ENCODE measurements around the gene SLC35F2. TPM values are rescaled to one million over a fixed set of nuclear protein-coding genes. Genes with fewer than 3 reads are reported as not detected.

Gene SLC35F2
- total RNA-seq, 6 experiments from 2014 or later, result 0.06 to 0.55 (median 0.28) TPM; not detected in 1

DNA sequence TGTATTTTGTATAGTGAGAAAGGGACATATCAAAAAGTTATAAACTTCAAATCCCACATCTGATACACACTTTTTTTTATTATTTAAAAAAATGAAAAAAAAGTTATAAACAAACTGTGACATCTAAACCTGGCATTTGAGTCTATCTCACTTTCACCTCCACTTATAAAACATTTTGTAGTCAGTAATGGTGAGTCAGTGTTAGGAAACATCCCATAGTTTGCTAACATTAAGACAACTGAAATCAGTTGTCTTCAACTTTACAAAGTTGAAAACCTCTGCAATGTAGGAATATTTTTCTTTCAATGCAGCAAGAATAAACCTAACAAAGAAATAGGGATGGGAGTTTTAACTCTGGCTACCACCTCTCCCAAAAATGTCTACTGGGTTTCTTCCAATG, 47.7 kb downstream of the SLC35F2 start:
- H3K27ac ChIP-seq, result no peak overlapping the region
- H3K27me3 ChIP-seq, result no peaks in the 10 kb centered on the region
- intact Hi-C loops (cut with DNase I), result no loop called here
- TF ChIP-seq CTCF (IDR thresholded peaks at IDR 0.05), result no peak
- no peak for TF ChIP-seq POLR2A (IDR thresholded peaks at IDR 0.05)
- no peak for DNase-seq
- H3K36me3 ChIP-seq, result no peaks in the 10 kb centered on the region
- no peaks in the 10 kb centered on the region for H3K9me3 ChIP-seq
- no peak for ATAC-seq
- H3K4me1 ChIP-seq, result no peaks in the 10 kb centered on the region
- no peak overlapping the region for H3K4me3 ChIP-seq

DNA sequence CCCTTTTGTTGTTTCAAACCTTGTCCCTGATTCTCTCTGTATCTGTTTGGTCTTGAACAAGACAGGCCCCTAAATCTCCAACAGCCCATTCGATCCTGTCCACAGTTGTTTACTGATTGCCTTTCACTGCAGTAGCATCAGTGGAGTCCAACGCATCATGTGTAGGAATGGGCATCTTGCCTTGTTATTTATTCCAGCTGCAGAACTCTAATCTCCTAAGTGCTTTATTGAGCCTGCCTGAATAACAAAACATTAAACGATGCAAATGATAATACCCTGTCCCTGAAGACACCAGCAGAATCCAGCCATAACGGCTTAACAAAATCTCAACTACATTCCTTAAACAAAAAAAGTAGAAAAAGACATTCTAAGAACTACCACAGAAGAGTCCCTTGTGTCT, 50.1 kb downstream of the SLC35F2 start:
- Histone ChIP-seq H3K9me3 (no peaks in the 10 kb centered on the region), H3K36me3 (no peaks in the 10 kb centered on the region), H3K27ac (no peak overlapping the region), H3K4me1 (no peaks in the 10 kb centered on the region), H3K4me3 (no peak overlapping the region), H3K27me3 (no peaks in the 10 kb centered on the region)
- ATAC-seq (no peak), DNase-seq (no peak)
- intact Hi-C loops (cut with DNase I), result no loop called here
- 63% methylated on average over 4 of the region's 4 CpGs for WGBS (ENCODE audit: insufficient coverage, low coverage, low lambda C conversion rate, missing lambda C conversion rate)
- TF ChIP-seq POLR2A (IDR thresholded peaks at IDR 0.05) (no peak), CTCF (IDR thresholded peaks at IDR 0.05) (no peak)

DNA sequence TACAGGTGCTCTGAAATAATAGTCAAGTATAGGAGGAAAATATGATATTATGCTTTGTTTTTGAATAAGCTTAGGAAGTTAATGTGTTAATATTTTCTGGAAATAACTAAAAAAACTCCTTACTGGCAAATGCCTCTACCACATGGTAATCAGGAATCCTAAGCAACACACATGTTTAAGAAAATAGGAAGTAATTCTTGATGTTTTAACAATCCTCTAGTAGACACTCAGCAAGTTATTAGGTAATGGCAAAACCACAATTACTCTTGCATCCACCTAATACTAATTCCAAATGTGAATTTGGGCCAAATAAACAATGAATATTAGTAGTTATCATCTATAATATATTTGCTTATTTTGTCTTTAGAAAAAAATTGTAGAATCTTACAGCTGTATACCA, 53.6 kb downstream of the SLC35F2 start:
- Histone ChIP-seq H3K36me3 (no peaks in the 10 kb centered on the region), H3K9me3 (no peaks in the 10 kb centered on the region), H3K27ac (no peak overlapping the region), H3K27me3 (no peaks in the 10 kb centered on the region), H3K4me1 (no peaks in the 10 kb centered on the region), H3K4me3 (no peak overlapping the region)
- intact Hi-C loops (cut with DNase I), result no loop called here
- no peak for TF ChIP-seq POLR2A (IDR thresholded peaks at IDR 0.05)
- TF ChIP-seq CTCF (IDR thresholded peaks at IDR 0.05), result no peak
- no peak for DNase-seq
- ATAC-seq, result no peak

DNA sequence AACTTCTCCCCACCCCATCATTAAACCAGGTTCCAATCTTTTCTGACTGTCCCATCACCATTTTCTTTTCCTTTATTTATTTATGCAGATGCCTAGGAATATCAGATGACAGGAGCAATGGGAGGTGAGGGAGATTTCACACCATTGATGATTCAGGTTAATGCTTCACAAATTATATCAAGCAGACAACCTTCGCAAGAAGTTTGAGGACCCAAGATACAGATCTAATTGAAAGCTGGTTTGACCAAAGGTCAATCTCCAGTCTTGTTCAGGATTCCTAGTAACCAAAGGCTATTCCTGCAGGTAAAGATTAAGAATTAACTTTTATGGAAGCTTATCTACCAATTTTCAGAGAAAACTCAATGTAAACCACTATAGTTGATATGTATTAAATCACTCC, 54.4 kb downstream of the SLC35F2 start:
- Histone ChIP-seq H3K36me3 (no peaks in the 10 kb centered on the region), H3K27ac (no peak overlapping the region), H3K9me3 (no peaks in the 10 kb centered on the region), H3K4me1 (no peaks in the 10 kb centered on the region), H3K27me3 (no peaks in the 10 kb centered on the region), H3K4me3 (no peak overlapping the region)
- no peak for TF ChIP-seq CTCF (IDR thresholded peaks at IDR 0.05)
- no peak for TF ChIP-seq POLR2A (IDR thresholded peaks at IDR 0.05)
- intact Hi-C loops (cut with DNase I), result no loop called here
- WGBS (ENCODE audit: insufficient coverage, low coverage, low lambda C conversion rate, missing lambda C conversion rate), result 79% methylated on average over 1 of the region's 1 CpG
- no peak for ATAC-seq
- no peak for DNase-seq

DNA sequence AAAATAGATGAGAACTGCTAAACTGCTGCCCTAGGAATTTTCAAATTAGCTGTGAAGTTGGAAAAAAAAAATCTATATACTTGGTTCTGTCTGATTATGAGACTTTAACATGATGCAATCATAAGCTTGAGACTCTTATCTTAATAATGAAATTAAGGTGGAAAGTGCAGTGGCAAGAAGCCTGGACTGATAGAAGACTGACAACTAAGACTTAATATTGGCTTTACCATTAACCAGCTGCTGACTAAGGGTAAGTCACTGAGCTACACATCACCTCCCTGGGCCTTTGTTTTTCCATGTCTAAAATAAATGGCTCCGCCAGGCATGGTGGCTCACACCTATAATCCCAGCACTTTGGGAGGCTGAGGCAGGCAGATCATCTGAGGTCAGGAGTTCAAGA, 56.9 kb downstream of the SLC35F2 start:
- DNase-seq (no peak), ATAC-seq (no peak)
- H3K36me3 ChIP-seq, result no peaks in the 10 kb centered on the region
- H3K9me3 ChIP-seq, result no peaks in the 10 kb centered on the region
- intact Hi-C loops (cut with DNase I), result no loop called here
- H3K27ac ChIP-seq, result no peak overlapping the region
- TF ChIP-seq POLR2A (IDR thresholded peaks at IDR 0.05), result no peak
- no peak for TF ChIP-seq CTCF (IDR thresholded peaks at IDR 0.05)
- WGBS (ENCODE audit: insufficient coverage, low coverage, low lambda C conversion rate, missing lambda C conversion rate), result 100% methylated on average over 1 of the region's 1 CpG
- H3K4me3 ChIP-seq, result no peak overlapping the region
- H3K4me1 ChIP-seq, result no peaks in the 10 kb centered on the region
- H3K27me3 ChIP-seq, result no peaks in the 10 kb centered on the region

Data from right lobe of liver (tissue), 6 donors.